DOHH2 (cell line): ENCODE results near the gene RAB8A.

Experiments used
- H3F3A ChIP-seq: fragments of 200-600 bp; sonication (generic), shearing (Covaris generic); 2 replicates; pipeline ENCODE4 v1.6.0; 2016; ENCODE audit warnings: antibody characterized with exemption, mild to moderate bottlenecking; ENCODE audit not compliant: control insufficient read depth, insufficient read depth
- H3K27ac ChIP-seq: fragments of 200-600 bp; sonication (generic); 2 replicates; pipeline ENCODE4 v1.5.1; 2014; ENCODE audit warnings: low read depth, mild to moderate bottlenecking, low read length, moderate library complexity
- H3K27me3 ChIP-seq: fragments of 200-600 bp; sonication (generic); 2 replicates; pipeline ENCODE4 v1.6.1; 2014; ENCODE audit warnings: mild to moderate bottlenecking, low read length, mixed read lengths; ENCODE audit not compliant: control insufficient read depth
- H3K36me3 ChIP-seq: fragments of 200-600 bp; sonication (generic); 2 replicates; pipeline ENCODE4 v1.6.1; 2014; ENCODE audit warnings: mild to moderate bottlenecking, low read length, moderate library complexity, mixed read lengths; ENCODE audit not compliant: control insufficient read depth
- H3K4me1 ChIP-seq: fragments of 200-600 bp; sonication (generic); 2 replicates; pipeline ENCODE4 v1.6.1; 2014; ENCODE audit warnings: mild to moderate bottlenecking, low read length, mixed read lengths; ENCODE audit not compliant: control insufficient read depth
- H3K4me2 ChIP-seq: fragments of 200-600 bp; sonication (generic); 2 replicates; pipeline ENCODE4 v1.6.0; 2014; ENCODE audit warnings: mild to moderate bottlenecking, low read length, moderate library complexity
- H3K4me3 ChIP-seq: fragments of 200-600 bp; sonication (generic); 2 replicates; pipeline ENCODE4 v1.5.1; 2014; ENCODE audit warnings: mild to moderate bottlenecking, low read length, mixed read lengths
- H3K79me2 ChIP-seq: fragments of 200-600 bp; sonication (generic); 2 replicates; pipeline ENCODE4 v1.6.1; 2014; ENCODE audit warnings: mild to moderate bottlenecking, low read length, mixed read lengths; ENCODE audit not compliant: control insufficient read depth
- H3K9me2 ChIP-seq: fragments of 200-600 bp; sonication (generic); replicated peaks from 2 replicates; pipeline ENCODE4 v1.6.1; 2014; ENCODE audit warnings: mild to moderate bottlenecking, low read length, mixed read lengths; ENCODE audit not compliant: control insufficient read depth
- H3K9me3 ChIP-seq: fragments of 200-600 bp; sonication (generic); 2 replicates; pipeline ENCODE4 v1.6.1; 2014; ENCODE audit warnings: antibody characterized with exemption, low read length, mixed read lengths; ENCODE audit not compliant: control insufficient read depth, insufficient read depth
- H4K20me1 ChIP-seq: fragments of 200-600 bp; sonication (generic); 2 replicates; pipeline ENCODE4 v1.6.0; 2014; ENCODE audit warnings: low read depth, mild to moderate bottlenecking, antibody characterized with exemption, low read length, moderate library complexity; ENCODE audit not compliant: control insufficient read depth, insufficient read depth
- EZH2phosphoT487 ChIP-seq: fragments of 200-600 bp; sonication (generic); IDR thresholded peaks from 2 replicates; pipeline ENCODE4 v1.6.1; 2017; ENCODE audit warnings: borderline replicate concordance, mild to moderate bottlenecking, antibody characterized with exemption, low read length, moderate library complexity, mixed read lengths
- TF ChIP-seq, protein P1 (sequence below): fragments of 200-600 bp; sonication (generic); IDR thresholded peaks from one replicate; pipeline ENCODE4 v1.5.1; 2014; ENCODE audit warnings: antibody characterized with exemption, mild to moderate bottlenecking, low read depth, low read length; ENCODE audit not compliant: poor library complexity, severe bottlenecking

RAB8A gene

DNA sequence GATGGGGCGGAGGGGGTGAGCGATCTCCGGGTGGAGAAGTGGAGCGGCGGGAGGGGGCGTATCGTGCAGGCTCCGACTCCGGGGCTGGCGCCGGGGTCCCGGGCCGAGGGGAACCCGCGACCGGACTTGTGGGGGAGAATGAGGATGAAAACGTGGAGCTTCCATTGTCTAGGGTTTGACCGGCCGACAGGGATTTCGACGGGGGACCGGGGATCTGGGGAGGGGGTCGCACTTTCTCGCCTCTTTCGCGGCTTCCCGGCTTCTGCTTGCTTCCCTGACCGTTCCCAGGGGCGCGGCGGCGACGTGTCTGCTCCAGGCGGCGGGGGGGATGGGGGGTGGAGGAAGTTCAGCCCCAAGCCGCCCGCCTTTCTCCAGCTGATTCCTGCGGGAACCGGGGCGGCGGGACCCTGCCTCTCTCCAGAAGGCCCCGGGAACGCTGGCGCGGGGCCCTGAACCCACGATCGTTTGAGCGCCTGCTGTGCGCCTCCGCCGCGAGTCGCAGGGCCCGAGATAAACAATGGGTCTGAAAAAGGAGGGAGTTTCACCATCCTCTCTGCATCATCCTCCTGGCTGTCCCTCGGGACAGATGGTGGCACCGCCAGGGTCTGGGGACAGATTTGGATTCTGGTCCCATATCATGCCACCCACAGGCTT lies 34.6 kb upstream of the RAB8A start:
- Histone ChIP-seq H3K4me1 (peaks cover 56% of the 10 kb centered on the region), H3K9me2 (no peaks in the 10 kb centered on the region), H3K27me3 (no peaks in the 10 kb centered on the region), H3K9me3 (no peaks in the 10 kb centered on the region), H3K4me2 (peak overlapping the region; percentile 97), H3F3A (peaks cover 34% of the 10 kb centered on the region), H3K4me3 (peak overlapping the region; percentile 95), H3K36me3 (peaks cover 46% of the 10 kb centered on the region), H4K20me1 (0 out of 2 replicates have a peak, but pooled peaks cover 9% of the 10 kb centered on the region), H3K79me2 (peaks cover 67% of the 10 kb centered on the region), H3K27ac (peak overlapping the region; percentile 96)
- TF ChIP-seq, protein P1, sequence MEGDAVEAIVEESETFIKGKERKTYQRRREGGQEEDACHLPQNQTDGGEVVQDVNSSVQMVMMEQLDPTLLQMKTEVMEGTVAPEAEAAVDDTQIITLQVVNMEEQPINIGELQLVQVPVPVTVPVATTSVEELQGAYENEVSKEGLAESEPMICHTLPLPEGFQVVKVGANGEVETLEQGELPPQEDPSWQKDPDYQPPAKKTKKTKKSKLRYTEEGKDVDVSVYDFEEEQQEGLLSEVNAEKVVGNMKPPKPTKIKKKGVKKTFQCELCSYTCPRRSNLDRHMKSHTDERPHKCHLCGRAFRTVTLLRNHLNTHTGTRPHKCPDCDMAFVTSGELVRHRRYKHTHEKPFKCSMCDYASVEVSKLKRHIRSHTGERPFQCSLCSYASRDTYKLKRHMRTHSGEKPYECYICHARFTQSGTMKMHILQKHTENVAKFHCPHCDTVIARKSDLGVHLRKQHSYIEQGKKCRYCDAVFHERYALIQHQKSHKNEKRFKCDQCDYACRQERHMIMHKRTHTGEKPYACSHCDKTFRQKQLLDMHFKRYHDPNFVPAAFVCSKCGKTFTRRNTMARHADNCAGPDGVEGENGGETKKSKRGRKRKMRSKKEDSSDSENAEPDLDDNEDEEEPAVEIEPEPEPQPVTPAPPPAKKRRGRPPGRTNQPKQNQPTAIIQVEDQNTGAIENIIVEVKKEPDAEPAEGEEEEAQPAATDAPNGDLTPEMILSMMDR: no peak
- no peak for TF ChIP-seq EZH2phosphoT487

DNA sequence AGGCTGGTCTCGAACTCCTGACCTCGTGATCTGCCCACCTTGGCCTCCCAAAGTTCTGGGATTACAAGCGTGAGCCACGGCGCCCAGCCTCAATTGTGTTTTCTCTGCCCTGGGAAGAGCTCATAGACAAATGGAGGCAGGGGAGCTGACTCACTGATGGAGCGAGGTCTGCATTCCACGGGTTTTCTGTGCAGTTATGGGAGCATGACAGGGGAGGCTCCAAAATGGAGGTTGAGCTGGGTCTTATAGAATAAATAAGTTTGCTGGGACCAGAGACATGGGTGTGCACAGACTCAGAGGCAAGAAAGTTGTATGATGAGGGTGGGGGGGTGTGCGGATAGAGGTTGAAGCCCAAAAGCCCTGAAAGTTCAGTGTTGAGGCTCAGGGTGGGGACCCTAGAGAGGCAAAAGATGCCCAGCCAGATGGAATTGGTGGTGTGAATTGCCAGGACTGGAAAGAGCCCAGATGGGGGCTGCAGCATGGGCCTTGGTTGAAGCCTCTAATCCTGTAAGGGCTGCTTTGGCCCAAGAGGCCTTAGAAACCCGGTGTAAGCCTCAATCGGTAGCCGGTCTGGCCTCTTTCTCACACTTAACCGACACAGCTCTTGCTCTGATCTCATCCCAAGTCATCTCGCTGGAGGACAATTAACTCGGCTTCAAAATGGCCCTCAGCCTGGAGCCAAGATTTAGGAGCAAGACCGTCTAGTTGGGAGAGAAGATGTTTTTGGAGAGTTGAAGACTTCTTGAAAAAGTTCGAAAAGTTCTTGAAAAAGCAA lies 33.5 kb upstream of the RAB8A start:
- peaks cover 56% of the 10 kb centered on the region for H3K4me1 ChIP-seq

DNA sequence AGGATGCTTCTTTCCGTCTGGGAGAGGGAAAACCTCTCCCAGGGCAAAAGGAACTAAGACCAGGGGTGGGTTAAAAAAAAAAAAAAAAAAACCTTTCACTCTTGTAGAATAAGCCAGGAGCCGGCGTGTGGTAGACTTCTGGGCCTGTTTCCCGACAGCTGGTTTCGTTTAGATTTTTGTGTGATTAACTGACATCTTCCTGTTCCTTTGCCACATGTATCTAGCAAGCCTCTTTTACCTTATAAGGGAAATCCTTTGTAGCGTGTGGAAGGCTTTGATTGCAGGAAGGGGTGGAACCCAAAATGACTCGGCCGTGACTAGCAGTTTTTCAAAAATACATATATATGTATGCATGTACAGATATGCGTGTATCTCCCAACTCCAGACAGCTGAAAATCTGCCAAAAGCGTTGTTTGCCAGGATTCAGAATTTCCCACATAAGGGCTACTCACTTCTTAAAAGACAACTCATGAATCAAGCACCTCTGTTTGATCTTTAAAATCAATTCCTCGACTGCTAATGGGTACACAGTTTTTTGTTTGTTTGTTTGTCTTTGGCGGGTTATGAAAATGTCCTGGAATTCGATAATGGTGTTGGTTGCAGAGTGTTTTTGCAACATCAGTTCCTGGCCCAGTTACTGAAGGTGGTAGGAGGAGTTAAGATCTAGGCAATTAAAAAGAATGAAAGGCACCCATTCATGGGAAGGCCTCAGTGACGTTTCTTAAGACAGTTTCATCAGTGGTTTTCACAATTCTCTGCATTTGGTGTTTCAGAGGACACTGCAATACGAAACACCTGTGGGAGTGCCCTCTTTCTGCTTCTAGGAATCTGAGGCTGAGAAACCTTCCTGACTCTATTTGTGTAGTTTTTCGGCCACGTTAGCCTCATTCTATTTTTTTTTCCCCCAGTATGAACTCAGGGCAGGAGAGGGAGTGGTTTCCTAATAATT lies 32.7 kb upstream of the RAB8A start:
- Histone ChIP-seq H3K36me3 (peaks cover 64% of the 10 kb centered on the region), H3F3A (peaks cover 31% of the 10 kb centered on the region), H3K4me1 (peaks cover 48% of the 10 kb centered on the region), H3K4me2 (peak overlapping the region; percentile 97), H3K9me2 (no peaks in the 10 kb centered on the region), H3K9me3 (no peaks in the 10 kb centered on the region), H3K27me3 (no peaks in the 10 kb centered on the region), H3K27ac (peak overlapping the region; percentile 96), H3K79me2 (peaks cover 82% of the 10 kb centered on the region), H4K20me1 (0 out of 2 replicates have a peak, but pooled peaks cover 9% of the 10 kb centered on the region), H3K4me3 (peak overlapping the region; percentile 95)
- no peak for TF ChIP-seq EZH2phosphoT487

More for the DNA sequence above, 33.5 kb upstream of the RAB8A start:
- peaks cover 78% of the 10 kb centered on the region for H3K79me2 ChIP-seq
- H3K27ac ChIP-seq: peak overlapping the region; percentile 96
- peak overlapping the region; percentile 97 for H3K4me2 ChIP-seq
- 0 out of 2 replicates have a peak, but pooled peaks cover 9% of the 10 kb centered on the region for H4K20me1 ChIP-seq
- no peaks in the 10 kb centered on the region for H3K27me3 ChIP-seq
- no peaks in the 10 kb centered on the region for H3K9me3 ChIP-seq
- peaks cover 34% of the 10 kb centered on the region for H3F3A ChIP-seq
- peaks cover 57% of the 10 kb centered on the region for H3K36me3 ChIP-seq
- no peaks in the 10 kb centered on the region for H3K9me2 ChIP-seq
- TF ChIP-seq EZH2phosphoT487: no peak
- TF ChIP-seq, protein P1: no peak
- H3K4me3 ChIP-seq: peak overlapping the region; percentile 95
